Liver (tissue), 9 donors: ENCODE data around the gene USP37. TPM values are rescaled to one million over a fixed set of nuclear protein-coding genes. Genes with fewer than 3 reads are reported as not detected.

Source experiments
- DNase-seq: peaks from one replicate; pipeline ENCODE4 v3.0.0-alpha.2; 2017; ENCODE audit warnings: low spot score
- H3K27ac ChIP-seq, 2 donors: one replicate each; pipeline ENCODE4 v1.7.0; 2013; ENCODE audit warnings: inconsistent platforms in 2 of 2, low read length in 2 of 2, control low read depth in 1 of 2, low read depth in 1 of 2, mild to moderate bottlenecking in 1 of 2
- H3K27me3 ChIP-seq, 4 donors: one replicate each; pipeline versions ENCODE4 v1.6.1 to v1.7.0; 2013; ENCODE audit warnings: low read length in 3 of 4, inconsistent platforms in 1 of 4, mild to moderate bottlenecking in 1 of 4, moderate library complexity in 1 of 4; ENCODE audit not compliant: control insufficient read depth in 4 of 4, insufficient read depth in 4 of 4
- H3K36me3 ChIP-seq, 4 donors: one replicate each; pipeline versions ENCODE4 v1.6.1 to v1.7.0; 2013; ENCODE audit warnings: low read length in 3 of 4, mild to moderate bottlenecking in 3 of 4, low read depth in 1 of 4, moderate library complexity in 1 of 4; ENCODE audit not compliant: control insufficient read depth in 4 of 4, insufficient read depth in 3 of 4
- H3K4me1 ChIP-seq, 4 donors: one replicate each; pipeline versions ENCODE4 v1.6.1 to v1.7.0; 2013; ENCODE audit warnings: low read length in 3 of 4, mild to moderate bottlenecking in 3 of 4, moderate library complexity in 1 of 4; ENCODE audit not compliant: control insufficient read depth in 4 of 4, insufficient read depth in 4 of 4
- H3K4me3 ChIP-seq, 3 donors: one replicate each; pipeline versions ENCODE4 v1.6.1 to v1.7.0; 2013; ENCODE audit warnings: low read length in 3 of 3, control low read depth in 1 of 3, low read depth in 1 of 3, mild to moderate bottlenecking in 1 of 3
- H3K9ac ChIP-seq, 2 donors: one replicate each; pipeline ENCODE4 v1.7.0; 2013; ENCODE audit warnings: low read length in 2 of 2, mild to moderate bottlenecking in 2 of 2, moderate library complexity in 2 of 2, control low read depth in 1 of 2, low read depth in 1 of 2
- H3K9me3 ChIP-seq, 4 donors: one replicate each; pipeline versions ENCODE4 v1.6.1 to v1.7.0; 2013; ENCODE audit warnings: low read length in 3 of 4; ENCODE audit not compliant: control insufficient read depth in 4 of 4
- ATF3 ChIP-seq: IDR thresholded peaks from 2 replicates; pipeline ENCODE4 v1.6.1; 2016; ENCODE audit warnings: antibody characterized with exemption
- CTCF ChIP-seq: fragments of 150-350 bp; IDR thresholded peaks from 2 replicates; pipeline ENCODE4 v1.5.1; 2017; ENCODE audit warnings: improper control_type of control experiment, low read depth, low read length; ENCODE audit not compliant: missing input control
- EGR1 ChIP-seq, 2 donors: IDR thresholded peaks; 2 replicates each; pipeline ENCODE4 v1.6.1; 2016 to 2018; ENCODE audit warnings: antibody characterized with exemption in 2 of 2, low read depth in 2 of 2
- FOXA1 ChIP-seq: IDR thresholded peaks from 2 replicates; pipeline ENCODE4 v1.6.1; 2016; ENCODE audit warnings: antibody characterized with exemption
- HNF4G ChIP-seq: IDR thresholded peaks from 2 replicates; pipeline ENCODE4 v1.6.1; 2016; ENCODE audit warnings: antibody characterized with exemption
- JUND ChIP-seq, 2 donors: IDR thresholded peaks; 2 replicates each; pipeline ENCODE4 v1.6.1; 2016; ENCODE audit warnings: antibody characterized with exemption in 2 of 2
- MAX ChIP-seq: IDR thresholded peaks from 2 replicates; pipeline ENCODE4 v1.6.1; 2016; ENCODE audit warnings: antibody characterized with exemption
- NR2F2 ChIP-seq: IDR thresholded peaks from 2 replicates; pipeline ENCODE4 v1.6.1; 2016; ENCODE audit warnings: antibody characterized with exemption
- RXRA ChIP-seq, 2 donors: IDR thresholded peaks; 2 replicates each; pipeline ENCODE4 v1.6.1; 2017 to 2018; ENCODE audit warnings: antibody characterized with exemption in 2 of 2, mild to moderate bottlenecking in 1 of 2
- SP1 ChIP-seq: IDR thresholded peaks from 2 replicates; pipeline ENCODE4 v1.6.1; 2018; ENCODE audit warnings: antibody characterized with exemption, mild to moderate bottlenecking
- YY1 ChIP-seq: IDR thresholded peaks from 2 replicates; pipeline ENCODE4 v1.6.1; 2016; ENCODE audit warnings: antibody characterized with exemption, mild to moderate bottlenecking
- ZBTB33 ChIP-seq: IDR thresholded peaks from 2 replicates; pipeline ENCODE4 v1.6.1; 2016; ENCODE audit warnings: antibody characterized with exemption
- WGBS: extraction: QIAGEN DNeasy Blood & Tissue Kit; methylation state at CpG from one replicate; pipeline ENCODE4 v1.1.7; 2013; 5-methylcytosine and 5-hydroxymethylcytosine counted together
- polyA plus RNA-seq, 2 donors: library from polyadenylated mRNA; stranded (reverse) in 1 of 2; unstranded in 1 of 2; fragments of 200-250 nt in 1 of 2; fragments of >200 nt in 1 of 2; fragmentation: Nextera tagmentation in 1 of 2; extraction: Ambion mirVana in 1 of 2; gene quantifications; one replicate each; pipeline versions ENCODE4 v1.2.1 to v1.2.3, GENCODE V29; 2013 to 2015
- total RNA-seq, 2 donors: library from RNA; depleted of rRNA; stranded (reverse); fragments of >200 nt; gene quantifications; one replicate each; pipeline ENCODE4 v1.2.3, GENCODE V29; 2014
- donor health status: healthy.
- donor health status: healthy.
- donor health status: healthy.
- donor health status: healthy.
- donor health status: healthy.

Gene USP37
- total and polyA plus RNA-seq, 4 donors: 1.4 to 10.9 (median 4.7) TPM

GRCh38 chr2:218425531-218425930 lies 142.6 kb downstream of the USP37 start:
- Histone ChIP-seq H3K36me3 (peaks cover 0 to 26% (median 7%) of the 10 kb centered on the region in 4 donors), H3K4me1 (peaks cover 0 to 4% (median 2%) of the 10 kb centered on the region in 4 donors), H3K4me3 (no peak overlapping the region), H3K9me3 (no peaks in the 10 kb centered on the region), H3K9ac (no peak overlapping the region), H3K27ac (no peak overlapping the region), H3K27me3 (no peaks in the 10 kb centered on the region)
- TF ChIP-seq EGR1 (IDR thresholded peaks at IDR 0.05; ENCODE audit: low read depth in 2 of 2) (no peak), HNF4G (no peak), CTCF (no peak), MAX (no peak), FOXA1 (no peak), ZBTB33 (no peak), RXRA (IDR thresholded peaks at IDR 0.05) (no peak), SP1 (no peak), JUND (IDR thresholded peaks at IDR 0.05) (no peak), ATF3 (no peak)
- DNase-seq: no peak
- WGBS: 91% methylated on average over 10 of the region's 10 CpGs

GRCh38 chr2:218423584-218423983 lies 144.6 kb downstream of the USP37 start:
- WGBS: 93% methylated on average over 9 of the region's 9 CpGs
- H3K9ac ChIP-seq: no peak overlapping the region
- H3K4me1 ChIP-seq: peaks cover 5 to 16% (median 11%) of the 10 kb centered on the region in 4 donors
- DNase-seq: no peak
- no peak overlapping the region for H3K27ac ChIP-seq
- H3K27me3 ChIP-seq: no peaks in the 10 kb centered on the region
- TF ChIP-seq NR2F2 (no peak), YY1 (no peak)
- no peak overlapping the region for H3K4me3 ChIP-seq
- peaks cover 0 to 14% (median 2%) of the 10 kb centered on the region in 4 donors for H3K36me3 ChIP-seq
- no peaks in the 10 kb centered on the region for H3K9me3 ChIP-seq

- Histone ChIP-seq H3K9me3 (no peaks in the 10 kb centered on the region), H3K4me1 (peaks cover 5 to 16% (median 11%) of the 10 kb centered on the region in 4 donors), H3K27ac (no peak overlapping the region), H3K27me3 (no peaks in the 10 kb centered on the region), H3K9ac (no peak overlapping the region), H3K4me3 (no peak overlapping the region), H3K36me3 (peaks cover 0 to 7% (median 0%) of the 10 kb centered on the region in 4 donors)
- no peak for DNase-seq
- WGBS: 93% methylated on average over 9 of the region's 9 CpGs
- TF ChIP-seq MAX: no peak
- no peak for TF ChIP-seq JUND (IDR thresholded peaks at IDR 0.05)
- no peak for TF ChIP-seq SP1
Observed at GRCh38 chr2:218422403-218423086, 145.6 kb downstream of the USP37 start.
